GM12878 (cell line): ENCODE results near the gene ITGB5. TPM values are rescaled to one million over a fixed set of nuclear protein-coding genes. Genes with fewer than 3 reads are reported as not detected.

Source experiments
- ATAC-seq: fragments of 200-7000 bp; cut with Tn5 transposase; 3 replicates; pipeline ENCODE4 v1.9.1; 2020; ENCODE audit warnings: mild to moderate bottlenecking, moderate library complexity
- BruUV-seq: library from RNA; stranded (reverse); fragments of 400-500 nt; replicated peaks from 2 replicates; lab custom pipeline; 2021; lab: Mats Ljungman, UMichigan
- CTCF ChIA-PET: fragments of 300-600 bp; sonication (Branson Sonifier 250); formaldehyde crosslinking; extraction: SDS; loops from one replicate; lab custom pipeline; 2021; ENCODE audit warnings: inconsistent platforms; lab: Yijun Ruan, JAX
- POLR2A ChIA-PET: fragments of 350-600 bp; formaldehyde crosslinking; extraction: SDS; loops from one replicate; lab custom pipeline; 2021; ENCODE audit warnings: inconsistent platforms; lab: Charles Lee
- RAD21 ChIA-PET: fragments of 300-600 bp; sonication (Branson Sonifier 250); formaldehyde crosslinking; loops from one replicate; lab custom pipeline; 2023; ENCODE audit warnings: antibody characterized with exemption; ENCODE audit not compliant: unreplicated experiment; lab: Charles Lee
- SMC1A ChIA-PET: fragments of 300-600 bp; sonication (Branson Sonifier 250); formaldehyde crosslinking; loops from one replicate; lab custom pipeline; 2023; ENCODE audit not compliant: unreplicated experiment, uncharacterized antibody; lab: Charles Lee
- DNase-seq: peaks from one replicate; pipeline ENCODE4 v3.0.0-alpha.2; 2011; ENCODE audit warnings: low read depth, low spot score
- FAIRE-seq: peaks from 3 replicates; lab custom pipeline; 2011; peaks lifted over from hg19 to GRCh38; lab: Jason Lieb, UNC
- H2AFZ ChIP-seq: 2 replicates; pipeline ENCODE4 v1.6.0; 2011; ENCODE audit warnings: low read depth, low read length, control low read depth; ENCODE audit not compliant: control insufficient read depth
- H3K27ac ChIP-seq: 2 replicates; pipeline ENCODE4 v1.5.1; 2011; ENCODE audit warnings: control low read depth; ENCODE audit not compliant: control insufficient read depth, insufficient read depth
- H3K27me3 ChIP-seq, 2 experiments: replicated peaks in 1 of 2; 2 replicates each; pipeline versions ENCODE4 v1.6.0 to v1.6.1; 2011; ENCODE audit warnings: low read length in 1 of 2; ENCODE audit not compliant: control insufficient read depth in 2 of 2, insufficient read depth in 2 of 2
- H3K36me3 ChIP-seq, 2 experiments: 2 replicates each; pipeline ENCODE4 v1.5.1; 2011; ENCODE audit warnings: low read length in 1 of 2; ENCODE audit not compliant: control insufficient read depth in 2 of 2, insufficient read depth in 2 of 2
- H3K4me1 ChIP-seq: 2 replicates; pipeline ENCODE4 v1.6.1; 2011; ENCODE audit warnings: mild to moderate bottlenecking, low read length, moderate library complexity, mixed read lengths; ENCODE audit not compliant: control insufficient read depth, insufficient read depth
- H3K4me2 ChIP-seq: 2 replicates; pipeline ENCODE4 v1.6.0; 2011; ENCODE audit warnings: control low read depth; ENCODE audit not compliant: control insufficient read depth, insufficient read depth
- H3K4me3 ChIP-seq: fragments of 200-600 bp; sonication (generic); 2 replicates; pipeline ENCODE4 v1.5.1; 2016
- H3K79me2 ChIP-seq: 2 replicates; pipeline ENCODE4 v1.6.0; 2011; ENCODE audit warnings: low read length; ENCODE audit not compliant: control insufficient read depth, insufficient read depth
- H3K9ac ChIP-seq: 2 replicates; pipeline ENCODE4 v1.8.0; 2011; ENCODE audit warnings: low read length, control low read depth, mixed read lengths; ENCODE audit not compliant: control insufficient read depth, insufficient read depth
- H3K9me3 ChIP-seq: replicated peaks from 3 replicates; pipeline ENCODE4 v1.5.1; 2011; ENCODE audit warnings: mild to moderate bottlenecking, low read length; ENCODE audit not compliant: control insufficient read depth, insufficient read depth
- H4K20me1 ChIP-seq: 2 replicates; pipeline ENCODE4 v1.6.0; 2011; ENCODE audit not compliant: control insufficient read depth, insufficient read depth
- BACH1 ChIP-seq: fragments of 450-650 bp; IDR thresholded peaks from 2 replicates; pipeline ENCODE4 v1.6.1; 2017; ENCODE audit warnings: mild to moderate bottlenecking, borderline replicate concordance
- BRCA1 ChIP-seq: IDR thresholded peaks from 2 replicates; pipeline ENCODE4 v1.6.1; 2011; ENCODE audit warnings: low read depth, low read length, improper control_type of control experiment
- EP300 ChIP-seq, 2 experiments: fragments of 150-350 bp in 1 of 2; IDR thresholded peaks; 2 replicates each; pipeline ENCODE4 v1.6.1; 2011 to 2012; ENCODE audit warnings: low read depth in 2 of 2, low read length in 2 of 2, borderline replicate concordance in 1 of 2, improper control_type of control experiment in 1 of 2, inconsistent platforms in 1 of 2; ENCODE audit not compliant: control insufficient read depth in 1 of 2
- IKZF1 ChIP-seq: fragments of 450-650 bp; conservative IDR thresholded peaks from 2 replicates; pipeline ENCODE4 v1.6.1; 2017; ENCODE audit warnings: antibody characterized with exemption, mild to moderate bottlenecking
- JUND ChIP-seq: IDR thresholded peaks from 2 replicates; pipeline ENCODE4 v1.6.1; 2012; ENCODE audit warnings: low read depth, mild to moderate bottlenecking, low read length, improper control_type of control experiment, moderate library complexity
- KAT2A ChIP-seq: conservative IDR thresholded peaks from 2 replicates; pipeline ENCODE4 v1.6.1; 2011; ENCODE audit warnings: low read depth, low read length; ENCODE audit not compliant: control insufficient read depth
- PAX5 ChIP-seq: IDR thresholded peaks from 2 replicates; pipeline ENCODE4 v1.6.1; 2011; ENCODE audit warnings: low read depth, low read length, borderline replicate concordance
- SMARCA5 ChIP-seq: fragments of 450-650 bp; IDR thresholded peaks from 2 replicates; pipeline ENCODE4 v1.6.1; 2017; ENCODE audit warnings: mild to moderate bottlenecking
- SREBF2 ChIP-seq: IDR thresholded peaks from 2 replicates; pipeline ENCODE4 v1.6.1; 2012; ENCODE audit warnings: mild to moderate bottlenecking, low read length
- TCF12 ChIP-seq: IDR thresholded peaks from 2 replicates; pipeline ENCODE4 v1.6.1; 2011; ENCODE audit warnings: low read depth, mild to moderate bottlenecking, low read length
- ZBED1 ChIP-seq: IDR thresholded peaks from 2 replicates; pipeline ENCODE4 v1.6.1; 2016; ENCODE audit warnings: borderline replicate concordance
- ZNF384 ChIP-seq: IDR thresholded peaks from 2 replicates; pipeline ENCODE4 v1.6.1; 2012; ENCODE audit warnings: low read depth, mild to moderate bottlenecking, low read length, improper control_type of control experiment, borderline replicate concordance
- whole genome bisulfite sequencing: methylation state at CpG from one replicate; pipeline ENCODE4 v1.1.6; 2016; ENCODE audit warnings: low lambda C conversion rate; ENCODE audit not compliant: insufficient replicate concordance, insufficient coverage; ENCODE audit errors: missing lambda C conversion rate; 5-methylcytosine and 5-hydroxymethylcytosine counted together
- in situ Hi-C: fragments of 300-500 bp; cut with MboI; formaldehyde crosslinking; loops from 9 replicates; pipeline ENCODE4 v1.14.3; 2018; ENCODE audit warnings: mixed read lengths
- intact Hi-C: fragments of 100-400 bp; cut with micrococcal nuclease; formaldehyde crosslinking; loops from one replicate; pipeline ENCODE4 v1.14.2; 2022; ENCODE audit not compliant: unreplicated experiment
- polyA plus RNA-seq, 11 experiments: library from polyadenylated mRNA; depleted of rRNA in 4 of 11; unstranded in 6 of 11; stranded (reverse) in 5 of 11; fragments of >200 nt; fragmentation: Nextera tagmentation in 4 of 11; fragmentation: Illumina TruSeq in 1 of 11; extraction: Ambion mirVana in 4 of 11; extraction: Trizol in 1 of 11; gene quantifications; 1 replicate in 1 of 11; 2 replicates in 10 of 11; pipeline versions ENCODE4 v1.2.1 to v1.2.3, GENCODE V29; 2011 to 2016; ENCODE audit warnings: inconsistent platforms in 2 of 11, missing spikeins in 2 of 11, low read depth in 1 of 11
- total RNA-seq, 4 experiments: library from RNA; depleted of rRNA in 3 of 4; stranded (reverse); fragments of >200 nt in 3 of 4; fragmentation: Illumina TruSeq in 1 of 4; extraction: Trizol in 1 of 4; gene quantifications; 2 replicates each; pipeline versions ENCODE4 v1.2.1 to v1.2.3, GENCODE V29; 2013 to 2021
- TF ChIP-seq, protein P1 (sequence below): fragments of 150-350 bp; IDR thresholded peaks from 2 replicates; pipeline ENCODE4 v1.6.1; 2016; ENCODE audit warnings: low read depth, low read length
- TF ChIP-seq, protein P2 (sequence below): IDR thresholded peaks from 2 replicates; pipeline ENCODE4 v1.6.1; 2011; ENCODE audit warnings: borderline replicate concordance, low read depth, mild to moderate bottlenecking, moderate library complexity, low read length; ENCODE audit not compliant: insufficient read depth, poor library complexity, severe bottlenecking
- TF ChIP-seq, protein P3 (sequence below): fragments of 450-650 bp; IDR thresholded peaks from 2 replicates; pipeline ENCODE4 v1.6.1; 2014; ENCODE audit warnings: mild to moderate bottlenecking
- TF ChIP-seq, protein P4 (sequence below): fragments of 450-650 bp; conservative IDR thresholded peaks from 2 replicates; pipeline ENCODE4 v1.6.1; 2017; ENCODE audit warnings: mild to moderate bottlenecking, moderate library complexity

Gene ITGB5
- total and polyA plus RNA-seq, 10 of the 15 experiments (the other 5 are each of a cell fraction or from before 2014, with no cell fraction given): 0.05 to 10.0 (median 0.83) TPM; not detected in 2

DNA sequence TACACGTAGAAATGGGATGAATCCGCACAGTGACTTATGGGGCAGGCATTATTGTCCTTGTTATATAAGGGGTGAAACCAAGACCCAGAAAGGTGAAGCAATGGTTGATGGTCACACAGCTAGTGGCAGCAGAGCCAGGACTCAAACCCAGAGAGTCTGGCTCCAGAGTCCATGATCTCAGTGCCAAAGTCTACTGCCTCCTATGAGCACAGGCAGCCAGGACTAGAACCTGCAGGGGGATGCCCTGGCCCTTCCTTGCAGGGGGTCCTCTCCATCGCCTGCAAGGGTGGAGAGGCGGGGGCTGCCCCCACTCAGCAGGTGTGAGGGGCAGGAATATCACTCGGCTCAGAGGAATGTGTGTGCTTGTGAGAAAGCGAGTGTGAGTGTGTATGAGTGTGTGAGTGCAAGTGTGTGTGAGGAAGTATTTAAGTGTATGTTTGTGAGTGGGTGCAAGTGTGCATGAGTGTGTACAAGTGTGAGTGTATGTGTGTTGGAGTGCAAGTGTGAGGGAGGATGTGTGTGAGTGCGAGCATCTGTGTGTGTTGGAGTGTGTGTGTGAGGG lies 112.2 kb downstream of the ITGB5 start:
- BruUV-seq: no TSS peak
- in situ Hi-C loops: no loop called here
- RAD21 ChIA-PET: no interaction called here
- Histone ChIP-seq H3K27ac (no peak overlapping the region), H4K20me1 (no peaks in the 10 kb centered on the region), H3K4me1 (peaks cover 27% of the 10 kb centered on the region), H2AFZ (no peak overlapping the region), H3K4me3 (no peak overlapping the region), H3K27me3 (no peaks in the 10 kb centered on the region), H3K9ac (no peak overlapping the region), H3K9me3 (no peaks in the 10 kb centered on the region), H3K4me2 (no peak overlapping the region), H3K79me2 (no peaks in the 10 kb centered on the region), H3K36me3 (no peaks in the 10 kb centered on the region)
- ATAC-seq: no peak
- FAIRE-seq: no peak
- intact Hi-C loops: no loop called here
- CTCF ChIA-PET: interaction anchor here (1.3 kb wide), 1 partner anchor 127 kb away, joined by 7 read pairs; no protein-coding TSS in a partner anchor
- SMC1A ChIA-PET: no interaction called here
- no peak for DNase-seq
- POLR2A ChIA-PET: no interaction called here
- 43% methylated on average over 7 of the region's 7 CpGs for WGBS
- TF ChIP-seq ZNF384 (no peak), BACH1 (no peak), ZBED1 (no peak), IKZF1 (no peak), BRCA1 (no peak), JUND (no peak), SMARCA5 (no peak), PAX5 (no peak), SREBF2 (no peak), TCF12 (no peak), KAT2A (no peak), EP300 (IDR thresholded peaks at IDR 0.05; ENCODE audit: borderline replicate concordance in 1 of 2, control insufficient read depth in 1 of 2, low read depth in 2 of 2, low read length in 2 of 2) (no peak)
- TF ChIP-seq, protein P1, sequence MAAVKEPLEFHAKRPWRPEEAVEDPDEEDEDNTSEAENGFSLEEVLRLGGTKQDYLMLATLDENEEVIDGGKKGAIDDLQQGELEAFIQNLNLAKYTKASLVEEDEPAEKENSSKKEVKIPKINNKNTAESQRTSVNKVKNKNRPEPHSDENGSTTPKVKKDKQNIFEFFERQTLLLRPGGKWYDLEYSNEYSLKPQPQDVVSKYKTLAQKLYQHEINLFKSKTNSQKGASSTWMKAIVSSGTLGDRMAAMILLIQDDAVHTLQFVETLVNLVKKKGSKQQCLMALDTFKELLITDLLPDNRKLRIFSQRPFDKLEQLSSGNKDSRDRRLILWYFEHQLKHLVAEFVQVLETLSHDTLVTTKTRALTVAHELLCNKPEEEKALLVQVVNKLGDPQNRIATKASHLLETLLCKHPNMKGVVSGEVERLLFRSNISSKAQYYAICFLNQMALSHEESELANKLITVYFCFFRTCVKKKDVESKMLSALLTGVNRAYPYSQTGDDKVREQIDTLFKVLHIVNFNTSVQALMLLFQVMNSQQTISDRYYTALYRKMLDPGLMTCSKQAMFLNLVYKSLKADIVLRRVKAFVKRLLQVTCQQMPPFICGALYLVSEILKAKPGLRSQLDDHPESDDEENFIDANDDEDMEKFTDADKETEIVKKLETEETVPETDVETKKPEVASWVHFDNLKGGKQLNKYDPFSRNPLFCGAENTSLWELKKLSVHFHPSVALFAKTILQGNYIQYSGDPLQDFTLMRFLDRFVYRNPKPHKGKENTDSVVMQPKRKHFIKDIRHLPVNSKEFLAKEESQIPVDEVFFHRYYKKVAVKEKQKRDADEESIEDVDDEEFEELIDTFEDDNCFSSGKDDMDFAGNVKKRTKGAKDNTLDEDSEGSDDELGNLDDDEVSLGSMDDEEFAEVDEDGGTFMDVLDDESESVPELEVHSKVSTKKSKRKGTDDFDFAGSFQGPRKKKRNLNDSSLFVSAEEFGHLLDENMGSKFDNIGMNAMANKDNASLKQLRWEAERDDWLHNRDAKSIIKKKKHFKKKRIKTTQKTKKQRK: no peak
- TF ChIP-seq, protein P2, sequence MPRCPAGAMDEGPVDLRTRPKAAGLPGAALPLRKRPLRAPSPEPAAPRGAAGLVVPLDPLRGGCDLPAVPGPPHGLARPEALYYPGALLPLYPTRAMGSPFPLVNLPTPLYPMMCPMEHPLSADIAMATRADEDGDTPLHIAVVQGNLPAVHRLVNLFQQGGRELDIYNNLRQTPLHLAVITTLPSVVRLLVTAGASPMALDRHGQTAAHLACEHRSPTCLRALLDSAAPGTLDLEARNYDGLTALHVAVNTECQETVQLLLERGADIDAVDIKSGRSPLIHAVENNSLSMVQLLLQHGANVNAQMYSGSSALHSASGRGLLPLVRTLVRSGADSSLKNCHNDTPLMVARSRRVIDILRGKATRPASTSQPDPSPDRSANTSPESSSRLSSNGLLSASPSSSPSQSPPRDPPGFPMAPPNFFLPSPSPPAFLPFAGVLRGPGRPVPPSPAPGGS: no peak
- TF ChIP-seq, protein P3, sequence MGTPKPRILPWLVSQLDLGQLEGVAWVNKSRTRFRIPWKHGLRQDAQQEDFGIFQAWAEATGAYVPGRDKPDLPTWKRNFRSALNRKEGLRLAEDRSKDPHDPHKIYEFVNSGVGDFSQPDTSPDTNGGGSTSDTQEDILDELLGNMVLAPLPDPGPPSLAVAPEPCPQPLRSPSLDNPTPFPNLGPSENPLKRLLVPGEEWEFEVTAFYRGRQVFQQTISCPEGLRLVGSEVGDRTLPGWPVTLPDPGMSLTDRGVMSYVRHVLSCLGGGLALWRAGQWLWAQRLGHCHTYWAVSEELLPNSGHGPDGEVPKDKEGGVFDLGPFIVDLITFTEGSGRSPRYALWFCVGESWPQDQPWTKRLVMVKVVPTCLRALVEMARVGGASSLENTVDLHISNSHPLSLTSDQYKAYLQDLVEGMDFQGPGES: no peak
- TF ChIP-seq, protein P4, sequence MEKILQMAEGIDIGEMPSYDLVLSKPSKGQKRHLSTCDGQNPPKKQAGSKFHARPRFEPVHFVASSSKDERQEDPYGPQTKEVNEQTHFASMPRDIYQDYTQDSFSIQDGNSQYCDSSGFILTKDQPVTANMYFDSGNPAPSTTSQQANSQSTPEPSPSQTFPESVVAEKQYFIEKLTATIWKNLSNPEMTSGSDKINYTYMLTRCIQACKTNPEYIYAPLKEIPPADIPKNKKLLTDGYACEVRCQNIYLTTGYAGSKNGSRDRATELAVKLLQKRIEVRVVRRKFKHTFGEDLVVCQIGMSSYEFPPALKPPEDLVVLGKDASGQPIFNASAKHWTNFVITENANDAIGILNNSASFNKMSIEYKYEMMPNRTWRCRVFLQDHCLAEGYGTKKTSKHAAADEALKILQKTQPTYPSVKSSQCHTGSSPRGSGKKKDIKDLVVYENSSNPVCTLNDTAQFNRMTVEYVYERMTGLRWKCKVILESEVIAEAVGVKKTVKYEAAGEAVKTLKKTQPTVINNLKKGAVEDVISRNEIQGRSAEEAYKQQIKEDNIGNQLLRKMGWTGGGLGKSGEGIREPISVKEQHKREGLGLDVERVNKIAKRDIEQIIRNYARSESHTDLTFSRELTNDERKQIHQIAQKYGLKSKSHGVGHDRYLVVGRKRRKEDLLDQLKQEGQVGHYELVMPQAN: no peak
